ENCODE data around the gene PASD1. TPM values are rescaled to one million over a fixed set of nuclear protein-coding genes. Genes with fewer than 3 reads are reported as not detected.

Gene PASD1
- total RNA-seq, 1 donor from 2014 or later = not detected

DNA sequence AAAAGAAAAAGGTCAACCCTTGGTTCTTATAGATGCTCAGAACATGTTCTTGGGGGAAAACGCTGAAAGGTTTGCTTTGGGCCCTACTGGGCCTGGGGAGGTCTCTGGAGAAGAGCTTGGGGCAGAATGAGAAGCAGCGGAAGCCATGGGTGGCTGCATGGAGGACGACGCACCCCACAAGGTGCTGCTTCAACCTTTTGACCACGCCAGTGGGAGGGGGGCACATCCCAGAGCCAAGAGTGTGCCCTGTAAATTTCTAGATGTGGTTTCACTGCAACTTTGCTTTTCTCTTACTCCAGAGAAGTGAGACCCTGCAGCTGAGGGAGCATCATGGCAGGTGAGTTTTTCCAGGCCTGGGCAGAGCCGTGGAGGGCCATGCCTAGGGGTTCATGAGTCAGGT is 135.0 kb downstream of the PASD1 start:
- intact Hi-C loops (cut with DNase I) = no loop called here
- peak; percentile 39 for DNase-seq (ENCODE audit: low spot score)

DNA sequence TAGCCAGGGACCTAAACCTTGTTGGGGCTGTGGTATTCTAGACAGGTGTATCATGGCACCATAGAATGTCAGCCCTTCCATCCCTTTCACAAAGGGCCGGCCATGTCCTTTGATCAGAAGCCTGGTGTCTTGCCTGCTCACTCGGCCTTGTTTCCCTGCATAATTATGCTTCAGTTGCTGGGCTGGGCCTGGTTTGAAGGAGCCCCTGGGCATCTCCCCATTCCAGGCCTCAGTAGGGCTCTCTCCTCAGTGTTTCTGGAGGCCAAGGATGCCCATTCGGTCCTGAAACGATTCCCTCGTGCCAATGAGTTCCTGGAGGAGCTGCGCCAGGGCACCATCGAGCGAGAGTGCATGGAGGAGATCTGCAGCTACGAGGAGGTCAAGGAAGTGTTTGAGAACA is 136.3 kb downstream of the PASD1 start:
- peak; percentile 57 for DNase-seq (ENCODE audit: low spot score)
- intact Hi-C loops (cut with DNase I) = no loop called here

- DNase-seq (ENCODE audit: low spot score) = peak; percentile 29
- intact Hi-C loops (cut with DNase I) = no loop called here
Measured at GRCh38 chrX:151700581-151700980, 137.1 kb downstream of the PASD1 start.

DNA sequence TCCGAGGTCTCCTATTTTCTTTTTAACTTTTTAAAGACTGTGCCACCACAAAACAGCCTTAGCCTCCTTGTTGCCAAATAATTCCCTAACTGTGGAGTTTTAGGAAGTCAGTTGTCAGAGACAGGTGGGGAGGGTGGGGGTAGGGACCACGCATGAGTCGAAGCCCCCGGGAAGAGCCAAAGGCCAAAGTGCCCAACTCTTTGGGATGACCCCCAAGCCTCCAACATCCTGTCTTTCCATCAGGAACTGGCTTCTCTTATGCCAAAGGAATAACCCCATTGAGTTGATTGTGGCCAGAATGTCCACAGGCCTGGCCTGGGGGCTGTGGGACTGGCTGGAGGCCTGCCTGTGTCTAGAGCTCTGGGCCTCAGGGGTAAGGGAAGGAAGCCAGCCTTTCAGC is 137.6 kb downstream of the PASD1 start:
- peak; percentile 44 for DNase-seq (ENCODE audit: low spot score)
- intact Hi-C loops (cut with DNase I) = no loop called here

DNA sequence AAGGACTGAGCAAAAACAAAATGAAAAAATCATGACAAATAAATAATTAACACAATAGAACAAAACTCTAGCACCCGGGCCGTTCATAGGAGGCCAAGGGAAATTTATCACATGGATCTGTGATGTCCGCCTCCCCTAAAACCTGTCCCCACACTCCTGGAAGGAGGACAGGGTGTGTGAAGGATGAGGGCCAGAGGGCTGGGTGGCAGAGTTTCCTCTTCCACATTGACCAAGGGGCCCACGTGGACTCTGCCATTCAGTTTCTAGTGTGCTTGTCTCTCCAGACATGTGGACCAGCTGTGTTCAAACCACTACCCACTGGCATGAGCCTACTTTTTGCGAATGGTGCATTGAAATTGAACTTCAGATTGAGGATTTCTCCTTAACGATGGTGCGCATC is 138.1 kb downstream of the PASD1 start:
- intact Hi-C loops (cut with DNase I) = no loop called here
- peak; percentile 19 for DNase-seq (ENCODE audit: low spot score)

DNA sequence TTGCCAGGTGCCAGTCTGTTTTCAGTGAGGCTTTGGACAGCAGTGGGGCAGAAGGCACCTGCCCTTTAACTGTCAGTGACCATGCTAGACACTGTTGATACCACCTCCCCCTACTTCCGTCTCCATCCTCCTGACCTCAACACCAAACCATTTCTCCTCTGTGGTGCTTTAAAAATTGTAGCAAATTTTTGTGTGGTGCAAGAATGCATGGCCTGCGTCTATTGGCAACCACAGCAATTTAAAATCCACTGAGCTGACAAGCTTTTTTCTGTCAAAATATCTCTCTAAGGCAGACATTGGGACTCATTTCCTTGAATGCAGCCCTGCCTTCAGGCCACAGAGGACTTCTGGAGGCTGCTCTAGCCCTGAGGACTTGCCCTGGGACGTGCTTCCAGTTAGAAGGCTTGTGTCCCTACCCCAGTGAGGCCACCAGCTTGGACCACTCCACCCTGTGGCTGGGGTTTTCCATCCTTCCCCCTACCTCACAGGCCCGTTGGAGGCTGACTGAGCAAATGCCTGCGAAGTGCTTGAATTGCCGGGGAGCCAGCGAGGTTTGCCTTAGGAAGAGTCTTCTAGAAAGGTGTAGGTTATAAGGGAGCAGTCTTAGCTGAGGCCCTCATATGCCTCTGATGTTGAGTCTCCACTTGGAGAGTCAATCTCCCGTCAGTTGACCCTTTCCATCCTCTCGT is 138.7 kb downstream of the PASD1 start:
- intact Hi-C loops (cut with DNase I) = no loop called here
- DNase-seq (ENCODE audit: low spot score) = peak; percentile 41

DNA sequence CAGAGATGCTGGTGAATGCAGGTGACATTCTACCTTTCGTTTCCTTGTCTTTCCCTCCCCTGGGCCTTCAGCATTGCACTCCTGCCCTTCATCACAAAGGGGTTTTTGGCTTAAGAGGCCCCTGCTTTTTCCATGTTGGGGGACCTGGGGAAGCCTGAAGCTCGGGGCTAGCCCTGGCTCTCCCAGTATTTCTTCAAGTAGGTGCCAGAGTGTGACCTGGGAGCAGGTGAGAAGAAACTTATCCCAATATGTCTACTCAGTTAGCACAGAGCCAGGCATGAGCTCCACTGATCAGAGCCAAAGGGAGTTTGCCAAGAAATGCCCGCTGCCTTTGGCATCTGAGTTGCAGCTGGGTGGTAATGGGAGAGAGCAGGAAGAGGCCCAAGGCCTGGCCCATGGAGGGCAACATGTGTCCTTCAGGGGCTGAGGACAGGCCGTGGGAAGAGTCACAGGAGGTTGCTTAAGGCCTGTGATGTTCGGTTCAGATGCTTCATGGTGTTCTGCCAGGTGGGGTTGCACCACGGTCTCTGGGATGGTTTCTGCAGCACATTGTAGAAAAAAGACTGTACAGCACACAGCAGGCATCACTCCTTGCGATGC is 139.4 kb downstream of the PASD1 start:
- intact Hi-C loops (cut with DNase I) = no loop called here
- DNase-seq (ENCODE audit: low spot score) = peak; percentile 66

- intact Hi-C loops (cut with DNase I) = no loop called here
- peak; percentile 79 for DNase-seq (ENCODE audit: low spot score)
Measured at GRCh38 chrX:151703487-151703886, 140.0 kb downstream of the PASD1 start.

- DNase-seq (ENCODE audit: low spot score) = peak; percentile 67
- intact Hi-C loops (cut with DNase I) = no loop called here
Measured at GRCh38 chrX:151704041-151704663, 140.7 kb downstream of the PASD1 start.

- intact Hi-C loops (cut with DNase I) = no loop called here
Measured at GRCh38 chrX:151708821-151709220, 145.3 kb downstream of the PASD1 start.

GRCh38 chrX:151710457-151710856 is 147.0 kb downstream of the PASD1 start:
- DNase-seq (ENCODE audit: low spot score) = peak; percentile 56
- intact Hi-C loops (cut with DNase I) = no loop called here

More at GRCh38 chrX:151708821-151709220, 145.3 kb downstream of the PASD1 start:
- DNase-seq (ENCODE audit: low spot score) = peak; percentile 58

DNA sequence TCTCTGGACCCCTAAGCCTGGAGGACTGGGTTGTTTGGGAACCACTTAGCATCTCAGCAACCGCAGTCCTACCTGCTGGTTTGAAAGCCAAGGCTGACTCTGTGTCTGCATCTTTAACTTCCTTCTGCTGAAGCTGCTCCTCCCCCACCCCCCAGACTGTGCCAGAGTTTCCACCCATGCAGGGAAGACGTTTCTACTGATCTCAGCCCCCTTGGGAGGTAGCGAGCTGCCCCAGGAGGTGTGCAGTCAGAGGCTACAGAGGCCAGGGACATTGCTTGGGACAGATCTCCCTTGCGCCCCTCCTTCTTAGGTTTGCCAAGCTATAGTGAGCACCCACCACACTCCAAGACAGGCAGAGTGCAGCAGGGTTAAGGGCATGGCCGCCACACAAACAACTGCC is 147.7 kb downstream of the PASD1 start:
- intact Hi-C loops (cut with DNase I) = no loop called here
- DNase-seq (ENCODE audit: low spot score) = peak; percentile 17

DNA sequence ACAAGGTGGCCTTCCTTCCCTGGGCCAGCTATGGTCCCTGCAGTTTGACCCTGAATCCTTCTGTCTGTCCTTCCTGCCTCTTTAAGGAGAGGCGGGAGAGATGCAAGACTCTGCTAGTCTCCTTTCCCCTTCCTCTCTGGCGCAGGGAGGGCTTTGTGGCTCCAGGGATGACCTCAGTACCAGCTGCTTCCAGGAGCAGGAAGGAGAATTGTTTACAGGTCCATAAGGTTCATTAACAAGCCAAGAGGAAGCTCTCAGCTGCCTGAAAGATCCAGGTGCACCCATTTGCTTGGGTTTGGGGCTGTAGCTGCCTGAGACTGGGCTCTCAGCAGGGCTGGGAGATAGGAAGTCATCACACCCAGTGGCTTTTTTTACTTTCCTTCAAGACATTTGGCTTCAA is 148.3 kb downstream of the PASD1 start:
- intact Hi-C loops (cut with DNase I) = no loop called here
- DNase-seq (ENCODE audit: low spot score) = peak; percentile 59

DNA sequence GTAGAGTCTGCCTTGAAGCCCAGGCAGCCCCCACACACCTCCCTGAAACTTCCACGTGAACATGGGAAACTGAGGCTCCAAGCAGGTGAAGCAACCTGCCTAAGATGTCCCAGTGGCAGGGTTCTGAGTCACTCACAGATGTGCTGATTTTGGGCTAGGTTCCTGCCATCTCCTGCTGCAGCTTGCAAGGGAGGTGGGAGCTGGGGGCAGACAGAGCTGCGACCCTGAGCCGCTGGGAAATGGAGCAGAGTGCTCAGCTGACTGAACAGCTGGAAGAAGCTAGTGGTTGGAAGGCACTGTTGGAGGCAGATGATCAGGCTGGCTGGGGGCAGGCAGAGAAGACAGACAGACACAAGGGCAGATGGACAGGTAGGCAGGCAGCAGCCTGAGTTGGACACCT is 148.8 kb downstream of the PASD1 start:
- intact Hi-C loops (cut with DNase I) = no loop called here
- peak; percentile 53 for DNase-seq (ENCODE audit: low spot score)

- intact Hi-C loops (cut with DNase I) = no loop called here
- DNase-seq (ENCODE audit: low spot score) = peak; percentile 68
Measured at GRCh38 chrX:151713849-151714248, 150.4 kb downstream of the PASD1 start.

DNA sequence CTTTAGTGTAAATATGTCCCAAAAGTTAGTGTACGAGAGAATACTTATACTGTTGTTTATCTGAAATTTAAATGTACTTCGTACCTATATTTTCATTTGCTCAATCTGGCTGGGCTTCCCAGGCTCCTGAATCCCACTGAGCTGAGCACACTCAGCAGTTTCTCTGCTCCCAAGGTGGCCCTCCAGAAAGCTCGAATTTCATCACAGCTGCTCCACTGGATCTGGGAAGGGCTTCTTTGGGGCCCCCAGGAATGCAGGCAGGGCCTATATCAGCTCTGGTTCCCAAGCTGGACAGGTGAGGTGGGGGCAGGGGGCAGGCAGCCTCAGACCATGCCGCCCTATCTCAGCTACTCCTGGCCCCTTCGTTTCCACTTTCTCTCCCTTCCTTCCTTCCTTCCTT is 150.9 kb downstream of the PASD1 start:
- DNase-seq (ENCODE audit: low spot score) = peak; percentile 22
- intact Hi-C loops (cut with DNase I) = no loop called here

DNA sequence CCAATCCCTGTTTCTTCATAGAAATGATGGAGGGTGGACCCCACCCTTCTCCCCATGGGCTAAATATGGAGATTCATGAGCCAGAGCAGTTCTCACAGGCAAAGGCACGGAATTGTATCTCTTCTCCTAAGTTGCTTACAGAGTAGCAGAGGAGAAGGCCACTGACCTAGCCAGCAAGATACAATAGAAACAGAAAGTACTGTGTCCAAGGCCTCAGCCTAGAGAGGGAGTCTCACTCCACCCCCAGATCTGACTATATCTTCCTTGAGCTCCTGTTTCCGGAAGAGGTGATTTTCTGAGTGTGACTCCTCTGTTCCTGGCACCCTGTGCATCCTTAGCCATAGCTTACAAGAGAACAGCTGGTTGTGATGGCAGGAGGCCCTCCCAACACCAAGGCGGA is 152.3 kb downstream of the PASD1 start, which contains the start of gene FATE1:
FATE1 (plus strand) TSS at position 284 of the 400 bp plus-strand sequence; CDS start at position 369, 85 bp downstream.
- no peak for DNase-seq (ENCODE audit: low spot score)
- intact Hi-C loops (cut with DNase I) = no loop called here

- intact Hi-C loops (cut with DNase I) = no loop called here
- peak; percentile 53 for DNase-seq (ENCODE audit: low spot score)
Measured at GRCh38 chrX:151722241-151722846, 158.9 kb downstream of the PASD1 start.

DNA sequence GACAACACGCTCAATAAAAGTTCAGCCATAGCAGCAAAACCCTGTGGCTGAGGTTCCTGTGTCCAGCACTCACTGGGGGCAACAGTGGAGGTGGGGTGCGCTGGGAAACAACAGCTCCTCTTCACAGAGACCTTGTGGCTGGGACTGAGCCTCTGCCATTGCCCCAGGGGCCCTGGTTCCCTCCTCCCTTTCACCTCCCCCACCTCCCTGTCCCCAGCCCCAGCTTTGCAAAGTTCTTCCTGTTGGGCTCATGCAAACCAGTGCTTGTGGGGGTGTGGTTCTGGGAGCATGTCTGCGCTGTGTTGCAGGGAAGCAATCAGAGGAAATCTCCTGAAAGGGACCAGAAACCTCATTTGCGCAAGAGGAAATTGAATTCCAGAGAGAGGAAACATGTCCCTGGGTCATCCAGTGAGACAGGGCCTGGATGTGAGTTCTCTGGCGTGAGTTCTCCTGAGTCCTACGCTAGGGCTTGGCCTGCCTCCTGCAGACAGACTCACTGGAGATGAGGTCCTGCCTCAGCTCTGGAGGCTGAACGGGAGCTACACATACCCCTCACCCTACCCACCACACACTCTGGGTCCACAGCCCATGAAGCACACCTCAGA is 159.8 kb downstream of the PASD1 start:
- DNase-seq (ENCODE audit: low spot score) = peak; percentile 68
- intact Hi-C loops (cut with DNase I) = no loop called here

Measured in cardiac septum (tissue), 1 donor.